Left lung (tissue), 10 donors: ENCODE measurements around the gene R3HDM4. TPM values are rescaled to one million over a fixed set of nuclear protein-coding genes. Genes with fewer than 3 reads are reported as not detected.

Experiments used
- ATAC-seq: fragments of 200-7000 bp; cut with Tn5 transposase; one replicate; pipeline ENCODE4 v1.9.1; 2020; ENCODE audit warnings: moderate library complexity
- DNase-seq, 4 donors: peaks; one replicate each; pipeline ENCODE4 v3.0.0-alpha.2; 2013 to 2020
- H3K27ac ChIP-seq, 2 donors: fragments of 200-600 bp; sonication (generic) in 1 of 2; one replicate each; pipeline versions ENCODE4 v1.5.0 to v1.8.0; 2020 to 2021
- H3K27me3 ChIP-seq, 2 donors: fragments of 200-600 bp; sonication (generic) in 1 of 2; one replicate each; pipeline versions ENCODE4 v1.5.0 to v1.8.0; 2020 to 2021
- H3K36me3 ChIP-seq, 2 donors: fragments of 200-600 bp; sonication (generic) in 1 of 2; one replicate each; pipeline versions ENCODE4 v1.5.0 to v1.8.0; 2020 to 2021
- H3K4me1 ChIP-seq, 2 donors: fragments of 200-600 bp; one replicate each; pipeline ENCODE4 v1.8.0; 2021
- H3K4me3 ChIP-seq, 2 donors: fragments of 200-600 bp; sonication (generic) in 1 of 2; one replicate each; pipeline versions ENCODE4 v1.5.0 to v1.8.0; 2020 to 2021; ENCODE audit warnings: mild to moderate bottlenecking in 1 of 2
- H3K9me3 ChIP-seq, 2 donors: fragments of 200-600 bp; sonication (generic) in 1 of 2; one replicate each; pipeline versions ENCODE4 v1.5.0 to v1.8.0; 2020 to 2021
- CTCF ChIP-seq, 2 donors: fragments of 200-600 bp; sonication (generic) in 1 of 2; IDR thresholded peaks; one replicate each; pipeline versions ENCODE4 v1.5.0 to v1.8.0; 2021; ENCODE audit warnings: antibody characterized with exemption in 2 of 2
- intact Hi-C, 2 donors: fragments of 100-400 bp; cut with DNase I; formaldehyde crosslinking; loops; one replicate each; pipeline versions ENCODE4 v1.11.2 to v1.14.2; 2022
- polyA plus RNA-seq, 6 donors: library from polyadenylated mRNA; unstranded; fragments of 120-200 nt; gene quantifications; one replicate each; pipeline ENCODE4 v1.2.1, GENCODE V29; 2013; ENCODE audit not compliant: insufficient read length in 6 of 6
- total RNA-seq, 2 donors: library from RNA; stranded (reverse); fragmentation: NEBNext Ultra II Directional; extraction: Animal tissue kit (Norgen Biotek cat#: 25700); gene quantifications; one replicate each; pipeline ENCODE4 v1.2.1, GENCODE V29; 2021
- donor health status: DM: no; HTN: yes; CAD: no.
- donor health status: DM: no; HTN: no; CAD: no.

R3HDM4 gene
- total and polyA plus RNA-seq, 8 donors: 28.8 to 66.3 (median 39.0) TPM

GRCh38 chr19:898663-899062 lies 14.4 kb downstream of the R3HDM4 start:
- Histone ChIP-seq H3K36me3 (peaks cover 0 to 60% of the 10 kb centered on the region in 2 donors), H3K27me3 (no peaks in the 10 kb centered on the region), H3K9me3 (no peaks in the 10 kb centered on the region), H3K27ac (no peak overlapping the region), H3K4me3 (no peak overlapping the region), H3K4me1 (peaks cover 0 to 12% of the 10 kb centered on the region in 2 donors)
- intact Hi-C loops: no loop called here
- DNase-seq (no peak), ATAC-seq (no peak)
- no peak for TF ChIP-seq CTCF (IDR thresholded peaks at IDR 0.05)

GRCh38 chr19:897442-898039 lies 15.5 kb downstream of the R3HDM4 start:
- intact Hi-C loops: no loop called here
- no peak for TF ChIP-seq CTCF (IDR thresholded peaks at IDR 0.05)
- ATAC-seq: no peak

GRCh38 chr19:896999-897398 lies 16.0 kb downstream of the R3HDM4 start:
- intact Hi-C loops: no loop called here
- H3K36me3 ChIP-seq: peaks cover 0 to 51% of the 10 kb centered on the region in 2 donors
- ATAC-seq: no peak
- peaks cover 0 to 18% of the 10 kb centered on the region in 2 donors for H3K4me1 ChIP-seq
- no peak overlapping the region for H3K4me3 ChIP-seq
- H3K27me3 ChIP-seq: no peaks in the 10 kb centered on the region
- TF ChIP-seq CTCF (IDR thresholded peaks at IDR 0.05): no peak
- DNase-seq: no peak
- no peaks in the 10 kb centered on the region for H3K9me3 ChIP-seq
- no peak overlapping the region for H3K27ac ChIP-seq

More at GRCh38 chr19:897442-898039, 15.5 kb downstream of the R3HDM4 start:
- no peaks in the 10 kb centered on the region for H3K27me3 ChIP-seq
- DNase-seq: no peak
- H3K9me3 ChIP-seq: no peaks in the 10 kb centered on the region
- H3K4me3 ChIP-seq: no peak overlapping the region
- peaks cover 0 to 15% of the 10 kb centered on the region in 2 donors for H3K4me1 ChIP-seq
- peaks cover 0 to 56% of the 10 kb centered on the region in 2 donors for H3K36me3 ChIP-seq
- no peak overlapping the region for H3K27ac ChIP-seq

GRCh38 chr19:896434-896833 lies 16.6 kb downstream of the R3HDM4 start:
- DNase-seq (no peak), ATAC-seq (no peak)
- no peak for TF ChIP-seq CTCF (IDR thresholded peaks at IDR 0.05)
- H3K4me3 ChIP-seq: no peak overlapping the region
- H3K27me3 ChIP-seq: no peaks in the 10 kb centered on the region
- H3K9me3 ChIP-seq: no peaks in the 10 kb centered on the region
- peaks cover 0 to 45% of the 10 kb centered on the region in 2 donors for H3K36me3 ChIP-seq
- intact Hi-C loops: no loop called here
- peaks cover 0 to 20% of the 10 kb centered on the region in 2 donors for H3K4me1 ChIP-seq
- no peak overlapping the region for H3K27ac ChIP-seq

GRCh38 chr19:892894-893689 lies 19.9 kb downstream of the R3HDM4 start, which contains the start of the genes MED16 and RNU6-9:
TSS of gene MED16 (minus strand) at chr19:893187. CDS start at chr19:891131, 2,056 bp downstream.
TSS of gene RNU6-9 (plus strand) at chr19:893484.
- ATAC-seq: peak; percentile 98
- peak; percentile 93 to 97 (median 96) for DNase-seq
- H3K27me3 ChIP-seq: no peaks in the 10 kb centered on the region
- H3K9me3 ChIP-seq: no peaks in the 10 kb centered on the region
- H3K4me3 ChIP-seq: peak within 1 kb of the TSS; percentile 72 to 76
- TF ChIP-seq CTCF (IDR thresholded peaks at IDR 0.05): peak in 1 of 2 donors; percentile 16
- intact Hi-C loops: no loop called here
- H3K27ac ChIP-seq: peak within 1 kb of the TSS; percentile 90 to 95
- peaks cover 0 to 47% of the 10 kb centered on the region in 2 donors for H3K36me3 ChIP-seq
- H3K4me1 ChIP-seq: peaks cover 0 to 14% of the 10 kb centered on the region in 2 donors
